Epithelial cell of esophagus (primary cell): ENCODE data around the gene MRPL49.
A peak's percentile ranks its signal among the peaks of the same experiment; 100 is the strongest.

Source experiments
- DNase-seq: peaks from one replicate; pipeline ENCODE4 v3.0.0; 2010; ENCODE audit warnings: low read depth
- H3K4me3 ChIP-seq: 2 replicates; pipeline ENCODE4 v1.5.1; 2011; ENCODE audit warnings: mild to moderate bottlenecking, low read length, control low read depth
- TF ChIP-seq, protein P1 (sequence below): IDR thresholded peaks from 2 replicates; pipeline ENCODE4 v1.5.1; 2011; ENCODE audit warnings: low read depth, mild to moderate bottlenecking, low read length, control low read depth, inconsistent platforms; ENCODE audit not compliant: insufficient read depth; ENCODE audit errors: missing control alignments

The MRPL49 gene

DNA sequence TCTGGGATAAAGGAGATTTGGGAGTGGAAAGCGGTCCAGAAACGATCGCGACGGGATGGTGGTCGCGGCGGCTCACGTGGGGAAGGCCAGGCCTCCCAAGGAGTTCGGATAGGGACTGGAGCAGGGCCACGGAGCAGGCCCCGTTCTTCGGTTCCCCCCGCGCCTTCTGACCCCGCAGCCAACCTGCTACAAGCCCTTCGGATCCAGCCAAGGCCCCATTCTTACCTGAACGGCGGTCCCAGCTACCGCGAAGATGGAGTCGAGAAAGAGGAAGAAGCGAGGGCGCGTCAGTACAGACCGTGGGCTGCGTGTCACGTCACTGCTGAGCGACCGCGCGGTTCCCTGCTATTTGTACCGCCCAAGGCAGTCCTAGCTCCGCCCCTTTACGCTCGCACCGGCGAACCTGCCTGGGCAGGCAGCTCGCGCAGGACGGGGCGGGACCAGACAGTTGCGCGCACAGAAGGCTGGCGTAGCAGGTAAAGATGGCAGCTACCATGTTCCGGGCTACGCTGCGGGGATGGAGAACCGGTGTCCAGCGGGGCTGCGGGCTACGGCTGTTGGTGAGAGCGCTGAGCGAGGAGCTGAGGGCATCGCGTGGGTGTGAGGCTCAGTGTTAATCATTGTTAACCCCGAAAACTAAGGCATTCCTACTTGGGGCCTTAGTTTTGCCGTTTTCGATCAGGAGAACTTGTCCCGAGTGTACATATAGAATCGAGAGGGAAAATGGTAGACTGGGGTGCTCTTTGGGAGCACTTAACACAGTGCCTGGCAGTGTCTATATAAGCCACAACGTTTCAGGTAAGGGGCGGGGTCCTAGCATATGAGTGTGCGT lies at the start of gene MRPL49, which contains the start of gene FAU:
Gene MRPL49, plus strand, starts transcription at position 457 of the 832 bp plus-strand sequence. Its CDS starts 26 bp downstream, at position 483.
Gene FAU, minus strand, starts transcription at position 270 of the 832 bp plus-strand sequence. CDS start 321 bp downstream, outside the sequence.
- peak within 1 kb of the TSS; percentile 99 for H3K4me3 ChIP-seq
- peak; percentile 99 for DNase-seq
- TF ChIP-seq, protein P1, sequence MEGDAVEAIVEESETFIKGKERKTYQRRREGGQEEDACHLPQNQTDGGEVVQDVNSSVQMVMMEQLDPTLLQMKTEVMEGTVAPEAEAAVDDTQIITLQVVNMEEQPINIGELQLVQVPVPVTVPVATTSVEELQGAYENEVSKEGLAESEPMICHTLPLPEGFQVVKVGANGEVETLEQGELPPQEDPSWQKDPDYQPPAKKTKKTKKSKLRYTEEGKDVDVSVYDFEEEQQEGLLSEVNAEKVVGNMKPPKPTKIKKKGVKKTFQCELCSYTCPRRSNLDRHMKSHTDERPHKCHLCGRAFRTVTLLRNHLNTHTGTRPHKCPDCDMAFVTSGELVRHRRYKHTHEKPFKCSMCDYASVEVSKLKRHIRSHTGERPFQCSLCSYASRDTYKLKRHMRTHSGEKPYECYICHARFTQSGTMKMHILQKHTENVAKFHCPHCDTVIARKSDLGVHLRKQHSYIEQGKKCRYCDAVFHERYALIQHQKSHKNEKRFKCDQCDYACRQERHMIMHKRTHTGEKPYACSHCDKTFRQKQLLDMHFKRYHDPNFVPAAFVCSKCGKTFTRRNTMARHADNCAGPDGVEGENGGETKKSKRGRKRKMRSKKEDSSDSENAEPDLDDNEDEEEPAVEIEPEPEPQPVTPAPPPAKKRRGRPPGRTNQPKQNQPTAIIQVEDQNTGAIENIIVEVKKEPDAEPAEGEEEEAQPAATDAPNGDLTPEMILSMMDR, result no peak

- TF ChIP-seq, protein P1, result no peak
- DNase-seq, result no peak
- H3K4me3 ChIP-seq, result no peak overlapping the region
Measured at GRCh38 chr11:65072631-65072966, 49.5 kb upstream of the MRPL49 start.

DNA sequence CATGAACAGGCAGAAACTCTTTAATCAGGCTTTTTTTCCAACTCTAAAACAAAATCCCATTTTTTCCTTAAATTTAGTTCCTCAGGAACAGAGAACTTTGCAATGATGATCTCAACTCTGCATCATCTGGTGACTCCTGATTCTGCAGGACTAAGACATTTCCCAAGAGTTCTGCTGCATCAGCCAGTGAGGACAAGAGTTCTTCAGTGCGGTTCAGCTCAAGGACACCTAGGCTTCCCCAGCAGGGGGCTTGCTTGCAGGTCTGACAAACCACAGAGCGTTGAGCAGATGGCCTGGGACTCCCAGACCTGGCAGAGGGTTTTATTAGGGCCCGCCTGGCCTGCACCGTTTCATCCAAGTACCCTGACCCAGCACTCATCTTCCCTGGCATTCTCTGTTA lies 44.7 kb upstream of the MRPL49 start:
- TF ChIP-seq, protein P1, result no peak
- DNase-seq, result peak; percentile 14
- H3K4me3 ChIP-seq, result no peak overlapping the region

GRCh38 chr11:65078151-65078550 lies 44.0 kb upstream of the MRPL49 start:
- DNase-seq, result peak; percentile 67
- H3K4me3 ChIP-seq, result no peak overlapping the region
- TF ChIP-seq, protein P1, result peak; percentile 83

DNA sequence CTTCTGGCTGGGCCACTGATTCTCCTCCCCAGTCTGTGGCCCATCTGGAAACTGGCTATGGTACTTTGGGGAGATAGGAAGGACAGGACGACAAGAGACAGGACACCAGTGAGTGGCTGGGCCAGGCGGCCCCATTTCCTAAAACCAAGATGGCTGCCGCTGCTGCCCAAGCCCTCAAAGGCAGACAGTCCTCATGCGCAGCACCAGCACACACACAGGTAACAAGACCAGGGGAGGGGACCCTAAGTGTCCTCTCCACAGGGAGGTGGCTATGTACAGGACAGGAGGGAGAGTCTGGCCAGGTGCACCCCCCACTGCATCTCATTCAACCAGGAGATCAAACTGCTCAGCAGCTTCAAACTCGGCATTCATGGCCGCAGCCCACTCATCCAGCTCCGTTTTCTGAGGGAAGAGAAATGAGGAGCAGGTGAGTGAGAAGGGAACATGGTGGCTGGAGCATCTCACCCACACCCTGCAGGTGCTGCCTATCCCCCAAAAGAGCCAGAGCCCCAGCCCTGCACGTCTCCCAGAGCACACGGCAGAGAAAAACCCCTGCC lies 43.3 kb upstream of the MRPL49 start:
- no peak overlapping the region for H3K4me3 ChIP-seq
- TF ChIP-seq, protein P1, result no peak
- DNase-seq, result no peak

DNA sequence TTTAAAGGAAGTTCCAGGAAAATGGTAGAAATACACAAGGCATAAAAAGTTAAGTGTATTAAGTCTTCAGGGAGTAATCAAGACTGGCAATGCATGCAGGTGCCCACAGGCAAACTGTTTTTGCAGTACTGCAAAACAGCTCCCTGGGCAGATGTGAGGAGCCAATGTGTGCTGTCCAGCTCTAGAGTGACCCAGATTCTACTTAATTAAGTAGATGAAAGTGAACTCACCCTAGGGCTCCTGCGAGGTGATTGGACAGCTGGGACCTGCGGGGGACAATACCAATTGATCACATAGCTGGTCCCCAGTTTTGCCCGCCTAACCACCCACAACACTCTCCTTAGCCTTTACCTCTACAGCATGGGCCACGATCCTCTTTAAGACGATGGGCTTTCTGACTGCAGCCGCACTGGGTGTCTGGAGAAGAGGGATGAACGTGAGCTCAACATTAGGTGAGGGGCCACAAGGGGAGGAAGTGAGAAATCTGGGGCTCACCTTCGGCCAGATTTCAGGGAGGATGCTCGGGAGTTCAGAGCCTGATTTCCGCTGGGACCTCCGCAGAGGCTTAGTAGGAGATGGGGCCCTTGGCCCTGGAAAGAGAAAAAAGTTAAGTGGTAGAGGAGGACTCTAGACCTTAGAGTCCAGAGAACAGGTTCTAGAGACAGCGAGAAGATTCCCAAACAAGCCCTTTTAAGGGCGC lies 38.8 kb upstream of the MRPL49 start:
- DNase-seq, result no peak
- TF ChIP-seq, protein P1, result no peak
- H3K4me3 ChIP-seq, result peak overlapping the region; percentile 98
